GM12801 (cell line): Measurements from ENCODE around the gene NHLRC3.

Source experiments
- CTCF ChIP-seq: IDR thresholded peaks from one replicate; pipeline ENCODE4 v1.5.1; 2011; ENCODE audit warnings: control low read depth; ENCODE audit not compliant: insufficient read length; ENCODE audit errors: extremely low read depth

Gene NHLRC3

DNA sequence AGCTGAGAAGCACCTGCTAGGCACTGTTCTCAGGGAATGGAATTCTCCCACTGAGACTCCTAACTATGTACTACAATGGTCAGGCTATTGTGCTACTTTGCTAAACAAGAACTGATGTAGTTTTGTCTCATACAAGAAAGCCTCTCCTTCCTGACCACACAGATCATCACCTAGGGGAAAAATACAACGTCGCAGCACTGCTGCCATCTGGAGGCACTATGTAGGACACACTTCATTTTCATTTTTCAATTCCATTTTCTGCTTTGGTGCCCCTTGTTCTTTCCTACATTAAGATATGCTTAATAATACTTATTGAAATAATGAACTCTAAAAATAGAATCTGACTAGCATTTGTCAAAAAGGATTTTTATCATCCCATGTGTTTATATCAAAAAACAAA lies 21.5 kb upstream of the NHLRC3 start:
- TF ChIP-seq CTCF, result no peak

DNA sequence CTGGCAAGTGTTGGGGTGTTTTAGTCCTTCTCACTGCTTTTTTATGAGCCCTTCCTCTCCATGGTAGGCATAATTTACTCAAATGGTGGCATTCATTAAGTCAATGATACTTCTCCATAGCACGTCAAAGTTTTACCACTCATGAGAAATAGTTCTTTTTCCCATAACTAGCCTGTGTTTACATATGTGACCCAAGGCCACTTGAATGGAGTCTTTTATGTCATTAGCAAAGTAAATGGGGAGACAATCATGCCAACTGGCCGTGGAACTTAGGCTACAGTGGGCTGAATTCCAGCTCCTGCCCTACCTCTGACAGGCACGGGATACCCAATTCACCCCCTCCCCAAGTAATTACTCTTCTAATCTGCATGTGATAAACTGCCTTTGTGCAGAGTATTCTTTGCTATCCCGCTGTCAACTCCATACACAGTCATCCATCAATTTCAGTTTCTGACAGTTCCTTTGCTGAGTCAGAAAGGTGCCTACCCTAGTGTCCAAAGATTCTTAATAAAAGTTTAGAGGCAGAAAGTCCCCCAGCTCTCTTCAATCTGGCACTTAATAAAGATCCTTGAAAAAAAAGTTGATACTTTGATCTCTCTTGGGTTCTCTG lies 17.3 kb upstream of the NHLRC3 start:
- TF ChIP-seq CTCF, result no peak

GRCh38 chr13:39023316-39023715 lies 14.9 kb upstream of the NHLRC3 start:
- TF ChIP-seq CTCF, result no peak

DNA sequence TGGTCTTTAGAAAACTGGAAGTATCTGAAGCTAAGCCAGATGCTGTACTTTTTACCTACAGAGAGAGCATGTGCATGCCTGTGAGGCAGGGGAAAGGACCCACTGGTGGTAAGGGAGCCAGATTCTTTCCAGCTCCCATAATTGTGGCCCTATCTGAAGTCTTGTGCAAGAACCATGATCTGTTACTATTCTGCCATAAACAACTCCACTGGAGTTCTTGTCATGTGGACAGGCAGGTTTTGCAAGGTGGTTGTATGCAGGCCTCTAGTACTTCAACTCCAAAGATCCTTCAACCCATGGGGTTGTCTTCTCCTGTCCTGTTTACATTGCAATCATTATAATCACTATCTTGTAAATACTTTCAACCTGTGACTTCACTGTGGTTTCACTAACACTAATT lies 14.5 kb upstream of the NHLRC3 start:
- TF ChIP-seq CTCF, result no peak

DNA sequence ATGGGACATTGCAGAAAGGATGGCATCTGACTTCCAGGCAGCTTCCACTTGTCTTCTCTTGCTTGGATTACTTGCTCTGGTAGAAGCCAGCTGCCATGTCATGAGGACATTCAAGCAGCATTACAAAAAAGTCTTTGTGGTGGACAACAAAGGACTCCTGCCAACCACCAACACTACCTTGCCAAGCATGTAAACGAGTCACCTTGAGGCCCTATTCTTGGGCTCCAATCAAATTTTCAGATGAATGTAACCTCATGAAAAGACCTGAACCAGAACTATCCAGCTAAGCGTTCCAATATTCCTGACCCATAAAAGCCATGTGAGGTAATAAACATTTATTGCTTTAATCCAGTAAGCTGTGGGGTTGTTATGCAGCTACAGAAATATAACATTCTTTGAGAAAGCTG lies 12.8 kb upstream of the NHLRC3 start:
- TF ChIP-seq CTCF, result no peak

GRCh38 chr13:39032150-39032549 lies 6.1 kb upstream of the NHLRC3 start:
- no peak for TF ChIP-seq CTCF

- TF ChIP-seq CTCF, result no peak
Measured at GRCh38 chr13:39034085-39034484, 4.2 kb upstream of the NHLRC3 start.
